NCI-H1092 treated with DMSO at 0.1 percent for 48 hours (cell line): ENCODE measurements around the gene CDC123.
A peak's percentile ranks its signal among the peaks of the same experiment; 100 is the strongest.

Experiments
- DNase-seq: peaks from one replicate; lab custom pipeline; 2025; lab: John Stamatoyannopoulos, UW

CDC123 gene

GRCh38 chr10:12299222-12299965 is 103.4 kb downstream of the CDC123 start:
- peak; percentile 4 for DNase-seq
